Fibroblast of lung (primary cell): ENCODE data around the gene SRGAP1.

Experiments used
- CTCF ChIP-seq, 2 donors: IDR thresholded peaks in 1 of 2; conservative IDR thresholded peaks in 1 of 2; 1 replicate in 1 of 2; 2 replicates in 1 of 2; pipeline ENCODE4 v1.5.1; 2011 to 2012; ENCODE audit warnings: low read length in 2 of 2, control low read depth in 1 of 2, inconsistent platforms in 1 of 2, low read depth in 1 of 2, mild to moderate bottlenecking in 1 of 2
- EZH2 ChIP-seq: IDR thresholded peaks from 2 replicates; pipeline ENCODE4 v1.5.1; 2012; ENCODE audit warnings: low read length, control low read depth, mild to moderate bottlenecking; ENCODE audit errors: missing control alignments

GRCh38 chr12:64177001-64177400, 332.5 kb downstream of the SRGAP1 start:
- TF ChIP-seq CTCF (conservative IDR thresholded peaks at IDR 0.05 in 1 of 2, IDR thresholded peaks at IDR 0.05 in 1 of 2; ENCODE audit: low read depth in 1 of 2, low read length in 2 of 2) (no peak), EZH2 (no peak)
